Panc1 (cell line): ENCODE measurements around the gene AMOTL1. TPM values are rescaled to one million over a fixed set of nuclear protein-coding genes. Genes with fewer than 3 reads are reported as not detected.

Experiments used
- ATAC-seq: fragments of 200-7000 bp; cut with Tn5 transposase; 2 replicates; pipeline ENCODE4 v1.9.1; 2020; ENCODE audit warnings: mild to moderate bottlenecking, moderate library complexity
- BruUV-seq: library from RNA; stranded (reverse); fragments of 400-500 nt; replicated peaks from 2 replicates; lab custom pipeline; 2021; lab: Mats Ljungman, UMichigan
- CTCF ChIA-PET: fragments of 300-600 bp; sonication (Branson Sonifier 250); formaldehyde crosslinking; loops from one replicate; lab custom pipeline; 2022; ENCODE audit warnings: antibody characterized with exemption; lab: Charles Lee
- POLR2A ChIA-PET: fragments of 300-600 bp; sonication (Branson Sonifier 250); formaldehyde crosslinking; loops from one replicate; lab custom pipeline; 2022; ENCODE audit warnings: antibody characterized with exemption; lab: Charles Lee
- DNase-seq: peaks from one replicate; pipeline ENCODE4 v3.0.0-alpha.2; 2010; ENCODE audit warnings: low read depth, low spot score
- H3K27ac ChIP-seq: 2 replicates; pipeline ENCODE4 v1.5.1; 2011; ENCODE audit warnings: mild to moderate bottlenecking, low read length, inconsistent platforms
- H3K27me3 ChIP-seq: fragments of 200-500 bp; sonication (Bioruptor generic); 2 replicates; pipeline ENCODE4 v1.6.0; 2014; ENCODE audit warnings: low read length, inconsistent platforms; ENCODE audit not compliant: control insufficient read depth, insufficient read depth
- H3K36me3 ChIP-seq: fragments of 200-500 bp; sonication (Bioruptor generic); 2 replicates; pipeline ENCODE4 v1.5.1; 2014; ENCODE audit warnings: inconsistent platforms, mild to moderate bottlenecking, low read length, moderate library complexity; ENCODE audit not compliant: control insufficient read depth, insufficient read depth
- H3K4me1 ChIP-seq: 2 replicates; pipeline ENCODE4 v1.5.1; 2011; ENCODE audit warnings: inconsistent platforms, mild to moderate bottlenecking, low read length, moderate library complexity; ENCODE audit not compliant: control insufficient read depth, insufficient read depth
- H3K4me3 ChIP-seq, 2 experiments: 2 replicates each; pipeline ENCODE4 v1.5.1; 2011 to 2012; ENCODE audit warnings: low read depth in 2 of 2, low read length in 2 of 2, mild to moderate bottlenecking in 2 of 2, inconsistent platforms in 1 of 2, moderate library complexity in 1 of 2
- H3K9me3 ChIP-seq: fragments of 200-500 bp; sonication (Bioruptor generic); 2 replicates; pipeline ENCODE4 v1.5.1; 2014; ENCODE audit warnings: low read depth, mild to moderate bottlenecking, inconsistent platforms, low read length, moderate library complexity; ENCODE audit not compliant: control insufficient read depth, insufficient read depth
- POLR2AphosphoS5 ChIP-seq: IDR thresholded peaks from 2 replicates; pipeline ENCODE4 v1.6.1; 2012; ENCODE audit warnings: mild to moderate bottlenecking, low read depth, low read length, moderate library complexity
- REST ChIP-seq, 2 experiments: IDR thresholded peaks; 2 replicates each; pipeline ENCODE4 v1.6.1; 2011 to 2012; ENCODE audit warnings: low read depth in 2 of 2, control low read depth in 1 of 2, low read length in 1 of 2, mild to moderate bottlenecking in 1 of 2, moderate library complexity in 1 of 2; ENCODE audit not compliant: insufficient read depth in 1 of 2
- SIN3A ChIP-seq: IDR thresholded peaks from 2 replicates; pipeline ENCODE4 v1.6.1; 2012; ENCODE audit warnings: low read depth, mild to moderate bottlenecking, low read length, moderate library complexity, borderline replicate concordance; ENCODE audit not compliant: insufficient read depth
- TCF7L2 ChIP-seq: IDR thresholded peaks from 2 replicates; pipeline ENCODE4 v1.6.1; 2011; ENCODE audit warnings: mild to moderate bottlenecking, low read depth, low read length, inconsistent platforms
- in situ Hi-C: cut with HindIII; loops from 2 replicates; pipeline ENCODE4 v1.10.0; 2016; ENCODE audit warnings: low sequenced_read_pairs, low pct_unique_long_range_greater_than_20kb
- intact Hi-C: fragments of 100-400 bp; cut with micrococcal nuclease; formaldehyde crosslinking; loops from one replicate; pipeline ENCODE4 v1.10.0; 2022; ENCODE audit not compliant: unreplicated experiment
- total RNA-seq: library from RNA; stranded (reverse); gene quantifications from one replicate; pipeline ENCODE4 v1.2.1, GENCODE V29; 2021; ENCODE audit not compliant: unreplicated experiment
- TF ChIP-seq, protein P1 (sequence below): fragments of 450-650 bp; IDR thresholded peaks from 2 replicates; pipeline ENCODE4 v1.5.1; 2017; ENCODE audit warnings: mild to moderate bottlenecking

Gene AMOTL1
- total RNA-seq, 1 experiment from 2014 or later: 16.0 TPM

- H3K27ac ChIP-seq: no peak overlapping the region
- ChIA-PET POLR2A (interaction anchor here (0.6 kb wide), 1 partner anchor 58 kb away, joined by 3 read pairs; no protein-coding TSS in a partner anchor), CTCF (no interaction called here)
- no peaks in the 10 kb centered on the region; the same call in 1 of the 2 replicates for H3K27me3 ChIP-seq
- H3K36me3 ChIP-seq: no peaks in the 10 kb centered on the region
- in situ Hi-C loops (no loop called here), intact Hi-C loops (no loop called here)
- no peak for ATAC-seq
- H3K4me1 ChIP-seq: peaks cover 3% of the 10 kb centered on the region; the same call in 1 of the 2 replicates
- TF ChIP-seq, protein P1, sequence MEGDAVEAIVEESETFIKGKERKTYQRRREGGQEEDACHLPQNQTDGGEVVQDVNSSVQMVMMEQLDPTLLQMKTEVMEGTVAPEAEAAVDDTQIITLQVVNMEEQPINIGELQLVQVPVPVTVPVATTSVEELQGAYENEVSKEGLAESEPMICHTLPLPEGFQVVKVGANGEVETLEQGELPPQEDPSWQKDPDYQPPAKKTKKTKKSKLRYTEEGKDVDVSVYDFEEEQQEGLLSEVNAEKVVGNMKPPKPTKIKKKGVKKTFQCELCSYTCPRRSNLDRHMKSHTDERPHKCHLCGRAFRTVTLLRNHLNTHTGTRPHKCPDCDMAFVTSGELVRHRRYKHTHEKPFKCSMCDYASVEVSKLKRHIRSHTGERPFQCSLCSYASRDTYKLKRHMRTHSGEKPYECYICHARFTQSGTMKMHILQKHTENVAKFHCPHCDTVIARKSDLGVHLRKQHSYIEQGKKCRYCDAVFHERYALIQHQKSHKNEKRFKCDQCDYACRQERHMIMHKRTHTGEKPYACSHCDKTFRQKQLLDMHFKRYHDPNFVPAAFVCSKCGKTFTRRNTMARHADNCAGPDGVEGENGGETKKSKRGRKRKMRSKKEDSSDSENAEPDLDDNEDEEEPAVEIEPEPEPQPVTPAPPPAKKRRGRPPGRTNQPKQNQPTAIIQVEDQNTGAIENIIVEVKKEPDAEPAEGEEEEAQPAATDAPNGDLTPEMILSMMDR: no peak
- no peak for TF ChIP-seq REST (IDR thresholded peaks at IDR 0.05; ENCODE audit: insufficient read depth in 1 of 2, low read depth in 2 of 2, low read length in 1 of 2)
- no peak overlapping the region for H3K4me3 ChIP-seq
- no TSS peak for BruUV-seq
- no peaks in the 10 kb centered on the region for H3K9me3 ChIP-seq
- DNase-seq: no peak
Measured at GRCh38 chr11:94782446-94782845, 14.3 kb downstream of the AMOTL1 start.

GRCh38 chr11:94784884-94785283 lies 16.7 kb downstream of the AMOTL1 start:
- ATAC-seq: no peak
- Histone ChIP-seq H3K9me3 (no peaks in the 10 kb centered on the region), H3K4me1 (peaks cover 17% of the 10 kb centered on the region), H3K27me3 (no peaks in the 10 kb centered on the region; the same call in 1 of the 2 replicates), H3K4me3 (no peak overlapping the region), H3K36me3 (no peaks in the 10 kb centered on the region), H3K27ac (no peak overlapping the region)
- in situ Hi-C loops: no loop called here
- TF ChIP-seq, protein P1: no peak
- TF ChIP-seq TCF7L2 (no peak), POLR2AphosphoS5 (no peak), REST (IDR thresholded peaks at IDR 0.05; ENCODE audit: insufficient read depth in 1 of 2, low read depth in 2 of 2, low read length in 1 of 2) (no peak), SIN3A (no peak)
- ChIA-PET CTCF (no interaction called here), POLR2A (interaction anchor here (0.7 kb wide), 1 partner anchor 261 kb away, joined by 5 read pairs; no protein-coding TSS in a partner anchor)
- no TSS peak for BruUV-seq
- no peak for DNase-seq
- intact Hi-C loops: no loop called here
